ENCODE data around the gene DZIP3.

DZIP3 gene, protein sequence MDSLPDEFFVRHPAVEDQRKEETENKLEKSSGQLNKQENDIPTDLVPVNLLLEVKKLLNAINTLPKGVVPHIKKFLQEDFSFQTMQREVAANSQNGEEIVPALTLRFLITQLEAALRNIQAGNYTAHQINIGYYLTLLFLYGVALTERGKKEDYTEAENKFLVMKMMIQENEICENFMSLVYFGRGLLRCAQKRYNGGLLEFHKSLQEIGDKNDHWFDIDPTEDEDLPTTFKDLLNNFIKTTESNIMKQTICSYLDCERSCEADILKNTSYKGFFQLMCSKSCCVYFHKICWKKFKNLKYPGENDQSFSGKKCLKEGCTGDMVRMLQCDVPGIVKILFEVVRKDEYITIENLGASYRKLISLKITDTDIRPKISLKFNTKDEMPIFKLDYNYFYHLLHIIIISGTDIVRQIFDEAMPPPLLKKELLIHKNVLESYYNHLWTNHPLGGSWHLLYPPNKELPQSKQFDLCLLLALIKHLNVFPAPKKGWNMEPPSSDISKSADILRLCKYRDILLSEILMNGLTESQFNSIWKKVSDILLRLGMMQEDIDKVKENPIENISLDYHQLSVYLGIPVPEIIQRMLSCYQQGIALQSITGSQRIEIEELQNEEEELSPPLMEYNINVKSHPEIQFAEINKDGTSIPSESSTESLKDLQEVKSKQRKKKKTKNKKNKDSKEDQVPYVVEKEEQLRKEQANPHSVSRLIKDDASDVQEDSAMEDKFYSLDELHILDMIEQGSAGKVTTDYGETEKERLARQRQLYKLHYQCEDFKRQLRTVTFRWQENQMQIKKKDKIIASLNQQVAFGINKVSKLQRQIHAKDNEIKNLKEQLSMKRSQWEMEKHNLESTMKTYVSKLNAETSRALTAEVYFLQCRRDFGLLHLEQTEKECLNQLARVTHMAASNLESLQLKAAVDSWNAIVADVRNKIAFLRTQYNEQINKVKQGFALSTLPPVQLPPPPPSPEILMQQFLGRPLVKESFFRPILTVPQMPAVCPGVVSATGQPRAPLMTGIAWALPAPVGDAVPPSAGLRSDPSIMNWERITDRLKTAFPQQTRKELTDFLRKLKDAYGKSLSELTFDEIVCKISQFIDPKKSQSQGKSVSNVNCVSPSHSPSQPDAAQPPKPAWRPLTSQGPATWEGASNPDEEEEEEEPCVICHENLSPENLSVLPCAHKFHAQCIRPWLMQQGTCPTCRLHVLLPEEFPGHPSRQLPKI

GRCh38 chr3:108589081-108589997, at the start of gene DZIP3, which contains the start of gene CIP2A:
TSS of gene DZIP3 (plus strand) at chr3:108589722. CDS start at chr3:108605407, 15,685 bp downstream.
TSS of gene CIP2A (minus strand) at chr3:108589438. CDS start at chr3:108589375, 63 bp downstream.
- DNase-seq = peak; percentile 94

- no peak for DNase-seq
Observed at GRCh38 chr3:108546247-108546646, 43.3 kb upstream of the DZIP3 start.

DNA sequence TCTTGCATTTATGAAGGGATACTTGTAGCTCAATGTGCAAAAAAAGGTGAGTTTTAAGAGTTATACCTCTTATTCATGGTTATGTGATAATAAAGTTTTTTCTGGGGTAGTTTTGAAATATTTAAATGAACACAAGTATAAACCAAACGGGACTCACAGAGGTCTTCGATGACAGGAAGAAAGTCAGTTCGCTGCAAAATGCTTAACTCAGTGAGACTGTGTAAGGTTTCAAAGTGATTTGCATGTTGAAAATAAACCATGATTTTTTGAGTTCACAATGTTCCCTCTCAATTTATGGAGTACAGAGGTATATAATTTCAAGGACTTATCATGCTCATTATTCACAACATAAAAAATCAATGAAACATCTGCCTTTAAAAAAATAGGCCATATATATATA, 42.8 kb upstream of the DZIP3 start:
- no peak for DNase-seq

- DNase-seq = no peak
Observed at GRCh38 chr3:108548304-108548703, 41.2 kb upstream of the DZIP3 start.

GRCh38 chr3:108548886-108549285, 40.6 kb upstream of the DZIP3 start:
- DNase-seq = no peak

- no peak for DNase-seq
Observed at GRCh38 chr3:108552267-108553159, 37.0 kb upstream of the DZIP3 start.

- no peak for DNase-seq
Observed at GRCh38 chr3:108554229-108554628, 35.3 kb upstream of the DZIP3 start.

DNA sequence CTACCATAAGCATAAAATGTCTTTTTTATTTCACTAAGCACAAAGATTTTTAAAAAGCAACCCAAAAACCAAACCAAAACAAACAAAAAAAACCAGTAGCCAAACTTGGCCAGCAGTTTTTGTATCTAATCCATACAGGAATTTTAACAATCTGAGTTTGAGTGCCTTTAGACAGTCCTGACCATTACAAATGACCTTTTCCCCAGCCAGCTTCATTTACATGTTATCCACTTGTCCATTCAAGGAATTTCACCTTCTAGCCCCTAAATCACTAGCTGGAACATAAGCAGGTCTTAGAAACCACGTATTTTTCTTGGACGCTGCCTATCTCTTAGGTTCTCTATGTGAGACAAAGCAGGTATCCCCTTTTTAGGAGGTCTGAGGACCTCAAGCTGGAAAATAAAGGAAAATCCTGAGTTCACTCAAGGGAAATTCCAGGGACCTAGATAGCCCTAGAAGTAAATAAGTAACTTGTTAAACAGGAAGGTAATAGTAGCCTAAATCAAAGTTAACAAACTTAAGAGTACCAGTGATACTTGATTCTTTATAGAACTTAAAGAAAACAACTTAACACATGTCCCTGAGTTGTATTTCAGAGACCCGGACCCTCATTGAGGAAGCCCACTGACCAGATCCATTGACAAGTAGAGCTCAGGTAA, 34.5 kb upstream of the DZIP3 start:
- DNase-seq = no peak

- DNase-seq = no peak
Observed at GRCh38 chr3:108555966-108556581, 33.4 kb upstream of the DZIP3 start.

- DNase-seq = no peak
Observed at GRCh38 chr3:108562565-108562964, 27.0 kb upstream of the DZIP3 start.

DNA sequence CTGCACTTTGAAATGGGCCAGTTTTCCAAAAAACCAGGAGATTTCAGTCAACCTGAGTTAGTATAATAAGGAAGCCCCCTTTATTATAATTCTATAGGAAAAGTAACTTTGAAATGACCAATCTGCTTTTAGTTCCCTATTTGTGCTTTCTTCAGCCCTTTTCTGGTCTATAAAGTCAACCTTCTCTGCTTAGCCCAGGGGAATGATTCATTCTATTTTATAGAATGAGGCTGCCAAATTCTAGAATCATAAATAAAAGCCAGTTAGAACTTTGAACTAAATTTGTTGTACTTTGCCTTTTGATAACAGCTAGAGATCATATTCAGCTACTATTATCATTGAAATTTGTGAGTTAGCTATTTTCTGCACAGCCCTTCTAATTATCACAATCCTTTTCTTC, 25.0 kb upstream of the DZIP3 start:
- no peak for DNase-seq

DNA sequence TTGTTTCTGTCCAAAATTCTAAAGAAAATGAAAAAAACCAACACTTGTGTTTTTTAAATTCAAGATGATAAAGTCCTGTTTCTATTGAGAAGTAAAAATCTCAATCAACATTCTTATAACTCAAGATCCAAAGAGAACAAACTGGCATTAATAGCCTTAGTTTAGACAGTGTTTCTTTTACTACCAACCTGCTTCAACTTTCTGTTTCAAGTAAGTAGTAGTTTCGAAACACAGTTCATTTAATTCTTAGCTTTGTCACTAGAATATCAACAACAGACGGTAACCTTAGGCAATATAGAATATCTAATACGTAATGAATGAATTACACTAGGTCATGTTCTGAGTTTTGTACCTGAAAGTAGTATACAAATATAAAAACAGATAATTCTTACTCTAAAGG, 24.0 kb upstream of the DZIP3 start:
- no peak for DNase-seq

DNA sequence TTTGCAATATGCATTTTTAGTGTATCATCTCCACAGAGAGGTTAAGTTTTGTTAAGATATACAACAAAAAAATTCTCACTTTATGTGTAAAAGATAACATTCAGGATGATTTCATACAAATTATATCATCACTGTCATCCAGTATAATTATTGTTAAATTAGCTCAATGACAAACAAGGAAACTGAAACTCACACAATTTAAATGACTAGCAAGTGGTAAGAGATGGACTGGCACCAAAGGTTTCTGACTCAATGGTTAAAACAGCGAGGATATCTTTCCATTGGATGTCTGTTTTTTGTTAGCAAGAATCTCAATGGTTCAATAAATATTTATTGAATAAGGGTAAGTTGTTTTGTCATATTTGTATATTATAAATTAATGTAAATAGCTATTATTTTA, 22.9 kb upstream of the DZIP3 start:
- DNase-seq = no peak

- DNase-seq = no peak
Observed at GRCh38 chr3:108569336-108569735, 20.2 kb upstream of the DZIP3 start.

- DNase-seq = no peak
Observed at GRCh38 chr3:108578064-108578463, 11.5 kb upstream of the DZIP3 start.

DNA sequence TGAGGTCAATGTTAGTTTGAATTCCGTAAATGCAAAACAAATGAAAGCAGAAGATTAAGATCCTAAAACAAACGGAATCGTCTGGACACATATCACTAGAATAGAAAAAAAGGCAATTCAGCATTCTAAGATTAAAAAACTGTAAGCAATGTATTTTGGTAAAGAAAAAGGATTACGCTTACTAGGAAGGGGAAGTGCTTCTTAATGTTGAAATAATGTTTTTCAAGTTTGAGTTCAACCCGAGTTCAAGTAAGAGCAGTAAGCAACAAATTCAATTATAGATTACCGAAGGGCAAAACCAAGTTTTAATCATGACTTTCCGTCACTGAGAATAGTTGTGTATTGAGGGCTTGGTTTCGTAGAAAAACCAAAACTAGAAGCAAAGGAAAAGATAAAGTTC, 921 bp upstream of the DZIP3 start:
- DNase-seq = no peak

- no peak for DNase-seq
Observed at GRCh38 chr3:108589998-108590323, 439 bp downstream of the DZIP3 start.

GRCh38 chr3:108590460-108590859, 938 bp downstream of the DZIP3 start:
- DNase-seq = no peak

- DNase-seq = no peak
Observed at GRCh38 chr3:108595321-108595720, 5.8 kb downstream of the DZIP3 start.

- DNase-seq = no peak
Observed at GRCh38 chr3:108598375-108598774, 8.9 kb downstream of the DZIP3 start.
